Adrenal gland (tissue), 5 donors: ENCODE results near the gene GTF2F2.

ENCODE experiments used
- POLR2A ChIP-seq, 2 donors: fragments of 450-650 bp; IDR thresholded peaks; one replicate each; pipeline ENCODE4 v1.6.1; 2017; ENCODE audit warnings: antibody characterized with exemption in 2 of 2, mild to moderate bottlenecking in 2 of 2, moderate library complexity in 1 of 2
- TF ChIP-seq, protein P1 (sequence below), 6 experiments: fragments of 450-650 bp in 4 of 6; fragments of 200-600 bp in 2 of 6; sonication (generic) in 1 of 6; IDR thresholded peaks; 1 replicate in 5 of 6; 2 replicates in 1 of 6; pipeline versions ENCODE4 v1.5.1 to v1.8.0; 2016 to 2021; ENCODE audit warnings: antibody characterized with exemption in 6 of 6, mild to moderate bottlenecking in 2 of 6, moderate library complexity in 1 of 6
- donor health status: DM: no; HTN: no; CAD: no.

DNA sequence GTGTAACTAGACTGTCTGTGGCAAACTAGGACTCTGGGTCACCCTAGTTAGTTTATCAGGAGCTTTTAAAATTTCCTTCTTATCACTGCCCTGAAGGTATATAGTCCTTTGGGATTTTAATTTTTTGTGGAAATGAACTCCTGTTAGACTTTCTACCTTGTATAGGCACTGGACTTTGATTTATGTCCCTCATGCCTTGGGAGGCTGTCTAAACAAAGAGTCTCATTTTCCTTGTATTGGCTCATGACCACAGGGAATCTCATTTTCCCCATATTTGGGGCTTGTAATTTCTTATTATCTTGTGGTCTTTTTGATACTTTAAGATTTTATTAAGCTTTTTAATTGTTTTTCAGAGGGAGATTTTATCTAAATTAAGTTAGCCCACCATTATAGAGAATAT, 59.1 kb downstream of the GTF2F2 start:
- TF ChIP-seq, protein P1, sequence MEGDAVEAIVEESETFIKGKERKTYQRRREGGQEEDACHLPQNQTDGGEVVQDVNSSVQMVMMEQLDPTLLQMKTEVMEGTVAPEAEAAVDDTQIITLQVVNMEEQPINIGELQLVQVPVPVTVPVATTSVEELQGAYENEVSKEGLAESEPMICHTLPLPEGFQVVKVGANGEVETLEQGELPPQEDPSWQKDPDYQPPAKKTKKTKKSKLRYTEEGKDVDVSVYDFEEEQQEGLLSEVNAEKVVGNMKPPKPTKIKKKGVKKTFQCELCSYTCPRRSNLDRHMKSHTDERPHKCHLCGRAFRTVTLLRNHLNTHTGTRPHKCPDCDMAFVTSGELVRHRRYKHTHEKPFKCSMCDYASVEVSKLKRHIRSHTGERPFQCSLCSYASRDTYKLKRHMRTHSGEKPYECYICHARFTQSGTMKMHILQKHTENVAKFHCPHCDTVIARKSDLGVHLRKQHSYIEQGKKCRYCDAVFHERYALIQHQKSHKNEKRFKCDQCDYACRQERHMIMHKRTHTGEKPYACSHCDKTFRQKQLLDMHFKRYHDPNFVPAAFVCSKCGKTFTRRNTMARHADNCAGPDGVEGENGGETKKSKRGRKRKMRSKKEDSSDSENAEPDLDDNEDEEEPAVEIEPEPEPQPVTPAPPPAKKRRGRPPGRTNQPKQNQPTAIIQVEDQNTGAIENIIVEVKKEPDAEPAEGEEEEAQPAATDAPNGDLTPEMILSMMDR (IDR thresholded peaks at IDR 0.05) = no peak
- no peak for TF ChIP-seq POLR2A (IDR thresholded peaks at IDR 0.05)
